ENCODE measurements around the gene AQP12B.
"Not testable (repeated sequence)": the region's sequence is repeated elsewhere in the genome, so short reads cannot be mapped to it uniquely, and the experiment has no call there.

The AQP12B gene

DNA sequence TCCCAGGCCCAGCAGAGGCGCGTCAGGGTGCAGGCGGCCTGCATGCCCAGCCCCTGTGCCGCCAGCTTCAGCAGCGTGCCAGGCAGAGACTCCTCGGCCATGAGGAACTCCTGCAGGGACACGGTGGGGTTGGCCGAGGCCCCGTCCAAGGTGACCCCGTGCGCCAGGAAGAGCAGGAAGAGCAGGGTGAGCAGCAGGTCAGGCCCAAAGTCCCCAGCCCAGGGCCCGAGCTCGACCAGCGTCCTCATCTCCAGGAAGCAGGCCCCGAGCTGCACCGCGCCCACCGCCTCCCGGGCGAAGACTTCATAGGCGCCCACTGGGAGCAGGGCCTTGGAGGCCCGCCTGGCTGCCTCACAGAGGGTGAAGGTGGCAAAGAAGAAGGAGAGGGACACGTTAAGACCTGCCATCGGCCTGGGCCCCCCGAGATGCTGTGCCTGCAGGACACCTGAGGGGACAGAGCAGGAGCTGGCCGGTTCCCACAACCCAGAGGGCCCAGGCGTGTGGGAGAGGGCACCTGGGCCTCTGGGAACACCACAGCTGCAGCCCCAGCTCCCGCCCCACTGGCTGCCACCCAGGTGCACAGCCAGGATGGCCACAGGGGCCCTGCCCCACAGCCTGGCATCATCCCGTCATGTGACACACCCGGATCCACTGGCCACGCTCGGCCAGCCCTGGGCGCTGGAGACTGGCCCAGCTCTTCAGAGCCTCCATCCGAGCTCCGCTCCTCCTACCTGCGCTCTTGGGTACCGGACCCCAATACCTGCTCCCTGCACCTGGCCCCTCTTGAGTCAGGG is at the start of gene AQP12B:
Gene AQP12B, minus strand, starts transcription at position 455 of the 794 bp plus-strand sequence. Its CDS starts 48 bp downstream, at position 407.
- in situ Hi-C loops (cut with HindIII; ENCODE audit: low pct_unique_long_range_greater_than_20kb, low sequenced_read_pairs); DNase-seq (ENCODE audit: low read depth in 1 of 2, low spot score in 1 of 2): not testable (repeated sequence)

- in situ Hi-C loops (cut with HindIII; ENCODE audit: low pct_unique_long_range_greater_than_20kb, low sequenced_read_pairs): no loop called here
- DNase-seq (ENCODE audit: low read depth in 1 of 2, low spot score in 1 of 2): no peak
- TF ChIP-seq JUND (IDR thresholded peaks at IDR 0.05; ENCODE audit: low read depth): no peak
These were observed 49.5 kb upstream of the AQP12B start for GRCh38 chr2:240732184-240732583.

DNA sequence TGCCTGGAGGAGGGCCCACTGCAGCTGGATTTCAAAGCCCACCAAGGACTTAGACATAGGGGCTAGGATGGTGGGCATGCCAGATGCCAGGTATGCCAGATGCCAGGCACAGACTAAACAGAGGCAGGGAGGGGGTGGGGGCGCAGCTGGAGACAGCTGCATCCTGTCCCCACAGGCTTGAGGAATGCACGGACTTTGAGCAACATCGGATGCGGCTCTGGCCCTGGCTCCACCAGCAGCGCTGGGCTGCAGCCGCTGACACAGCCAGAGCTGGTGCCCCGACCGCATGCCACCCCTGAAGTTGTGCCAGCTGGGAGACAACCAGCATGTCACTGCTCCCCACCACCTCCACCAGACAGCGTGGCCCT is 48.5 kb upstream of the AQP12B start:
- in situ Hi-C loops (cut with HindIII; ENCODE audit: low pct_unique_long_range_greater_than_20kb, low sequenced_read_pairs): no loop called here
- TF ChIP-seq JUND (IDR thresholded peaks at IDR 0.05; ENCODE audit: low read depth): no peak
- DNase-seq (ENCODE audit: low read depth in 1 of 2, low spot score in 1 of 2): no peak

DNA sequence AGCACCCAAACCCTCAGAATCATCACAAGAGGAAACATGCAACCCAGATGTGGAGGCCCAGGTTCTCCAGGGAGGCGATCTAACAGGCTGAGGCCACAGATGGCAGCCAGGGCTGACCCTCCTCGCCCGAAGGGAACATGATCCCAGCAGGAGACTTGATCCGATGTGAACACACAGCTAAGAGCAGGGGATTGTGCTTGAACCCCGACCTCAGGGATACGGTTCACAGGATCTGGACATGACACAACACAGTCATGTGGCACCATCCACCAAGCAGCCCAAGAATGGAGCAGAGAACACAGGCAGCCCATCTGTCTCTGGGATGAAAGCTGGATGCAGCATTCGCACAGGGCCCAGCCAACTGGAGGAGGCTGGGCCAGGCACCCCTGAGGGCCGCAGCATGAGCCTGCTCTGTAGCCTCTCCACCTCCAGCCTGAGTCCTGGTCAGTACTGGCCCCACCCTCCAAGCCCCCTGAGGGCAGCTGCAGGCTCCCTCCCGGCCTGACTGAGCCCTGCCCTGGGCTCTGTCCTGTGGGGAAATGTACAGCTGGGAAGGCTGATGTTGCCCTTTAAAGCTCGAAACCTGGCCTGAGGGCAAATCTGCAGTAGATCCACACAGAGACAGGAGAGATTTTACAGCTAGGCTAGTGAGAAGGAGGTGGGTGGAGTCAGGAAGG is 48.0 kb upstream of the AQP12B start:
- in situ Hi-C loops (cut with HindIII; ENCODE audit: low pct_unique_long_range_greater_than_20kb, low sequenced_read_pairs): no loop called here
- no peak for DNase-seq (ENCODE audit: low read depth in 1 of 2, low spot score in 1 of 2)
- TF ChIP-seq JUND (IDR thresholded peaks at IDR 0.05; ENCODE audit: low read depth): no peak

DNA sequence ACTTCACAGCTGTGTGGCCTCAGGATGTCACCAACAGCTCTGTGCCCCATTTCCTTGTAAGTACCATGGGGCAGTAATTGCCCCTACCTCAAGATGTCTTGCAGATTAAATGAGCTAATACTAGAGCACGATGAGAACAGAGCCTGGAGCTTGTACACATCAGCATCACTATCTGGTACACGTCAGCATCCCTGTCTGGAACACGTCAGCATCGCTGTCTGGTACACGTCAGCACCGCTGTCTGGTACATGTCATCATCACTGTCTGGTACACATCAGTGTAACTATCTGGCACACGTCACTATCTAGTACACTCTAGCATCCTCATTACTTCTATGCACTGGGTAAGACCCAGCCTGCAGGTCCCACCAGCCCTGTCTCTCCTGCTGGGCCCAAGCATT is 46.1 kb upstream of the AQP12B start:
- in situ Hi-C loops (cut with HindIII; ENCODE audit: low pct_unique_long_range_greater_than_20kb, low sequenced_read_pairs): no loop called here
- DNase-seq (ENCODE audit: low read depth in 1 of 2, low spot score in 1 of 2): no peak
- no peak for TF ChIP-seq JUND (IDR thresholded peaks at IDR 0.05; ENCODE audit: low read depth)

- DNase-seq (ENCODE audit: low read depth in 1 of 2, low spot score in 1 of 2): no peak
- in situ Hi-C loops (cut with HindIII; ENCODE audit: low pct_unique_long_range_greater_than_20kb, low sequenced_read_pairs): no loop called here
- no peak for TF ChIP-seq JUND (IDR thresholded peaks at IDR 0.05; ENCODE audit: low read depth)
These were observed 45.7 kb upstream of the AQP12B start for GRCh38 chr2:240728361-240728760.

GRCh38 chr2:240727913-240728312 is 45.2 kb upstream of the AQP12B start:
- in situ Hi-C loops (cut with HindIII; ENCODE audit: low pct_unique_long_range_greater_than_20kb, low sequenced_read_pairs): no loop called here
- DNase-seq (ENCODE audit: low read depth in 1 of 2, low spot score in 1 of 2): no peak
- no peak for TF ChIP-seq JUND (IDR thresholded peaks at IDR 0.05; ENCODE audit: low read depth)

GRCh38 chr2:240727439-240727838 is 44.8 kb upstream of the AQP12B start:
- in situ Hi-C loops (cut with HindIII; ENCODE audit: low pct_unique_long_range_greater_than_20kb, low sequenced_read_pairs): no loop called here
- no peak for DNase-seq (ENCODE audit: low read depth in 1 of 2, low spot score in 1 of 2)
- TF ChIP-seq JUND (IDR thresholded peaks at IDR 0.05; ENCODE audit: low read depth): no peak

- in situ Hi-C loops (cut with HindIII; ENCODE audit: low pct_unique_long_range_greater_than_20kb, low sequenced_read_pairs): no loop called here
- no peak for TF ChIP-seq JUND (IDR thresholded peaks at IDR 0.05; ENCODE audit: low read depth)
- no peak for DNase-seq (ENCODE audit: low read depth in 1 of 2, low spot score in 1 of 2)
These were observed 44.2 kb upstream of the AQP12B start for GRCh38 chr2:240726876-240727275.

DNA sequence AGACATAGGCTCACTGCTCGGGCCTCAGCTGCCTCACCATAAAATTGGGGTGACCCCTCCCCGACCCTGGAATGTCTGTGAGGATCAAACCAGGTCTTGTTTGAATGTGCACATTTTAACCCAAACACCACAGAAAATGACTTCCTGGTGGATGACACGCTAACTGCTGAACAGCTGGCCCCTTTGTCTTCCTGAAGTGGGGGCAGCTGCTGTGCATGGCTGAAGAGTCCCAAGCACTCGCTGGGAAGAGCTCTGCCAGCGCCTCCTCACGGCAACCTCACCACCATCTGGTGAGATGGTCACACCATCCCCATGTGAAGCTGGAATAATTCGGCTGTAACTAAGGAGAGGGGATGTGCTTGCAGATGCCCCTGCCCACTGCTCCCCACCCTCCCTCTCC is 43.0 kb upstream of the AQP12B start:
- TF ChIP-seq JUND (IDR thresholded peaks at IDR 0.05; ENCODE audit: low read depth): no peak
- DNase-seq (ENCODE audit: low read depth in 1 of 2, low spot score in 1 of 2): no peak
- in situ Hi-C loops (cut with HindIII; ENCODE audit: low pct_unique_long_range_greater_than_20kb, low sequenced_read_pairs): no loop called here

GRCh38 chr2:240725266-240725665 is 42.6 kb upstream of the AQP12B start:
- in situ Hi-C loops (cut with HindIII; ENCODE audit: low pct_unique_long_range_greater_than_20kb, low sequenced_read_pairs): no loop called here
- no peak for DNase-seq (ENCODE audit: low read depth in 1 of 2, low spot score in 1 of 2)
- no peak for TF ChIP-seq JUND (IDR thresholded peaks at IDR 0.05; ENCODE audit: low read depth)

DNA sequence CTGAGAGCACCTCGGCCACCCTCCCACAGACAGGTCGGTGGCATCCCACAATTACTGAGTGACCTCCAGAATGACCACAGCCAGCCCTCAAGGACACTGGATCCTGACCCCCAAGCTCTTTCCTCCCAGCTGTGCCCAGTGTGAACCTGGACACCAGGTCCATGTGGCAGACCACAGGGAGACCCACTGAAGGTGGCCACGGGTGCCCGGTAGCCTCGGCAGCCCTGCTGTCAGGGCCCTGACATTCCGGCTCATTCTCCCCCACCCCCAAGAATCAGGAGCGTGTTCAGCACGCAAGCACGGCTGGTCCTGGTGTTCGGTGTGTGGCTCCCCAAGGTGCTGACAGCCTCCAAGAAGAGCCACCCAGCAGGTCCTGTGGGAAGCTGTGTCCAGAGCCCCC is 41.7 kb upstream of the AQP12B start:
- no peak for DNase-seq (ENCODE audit: low read depth in 1 of 2, low spot score in 1 of 2)
- in situ Hi-C loops (cut with HindIII; ENCODE audit: low pct_unique_long_range_greater_than_20kb, low sequenced_read_pairs): no loop called here
- no peak for TF ChIP-seq JUND (IDR thresholded peaks at IDR 0.05; ENCODE audit: low read depth)

DNA sequence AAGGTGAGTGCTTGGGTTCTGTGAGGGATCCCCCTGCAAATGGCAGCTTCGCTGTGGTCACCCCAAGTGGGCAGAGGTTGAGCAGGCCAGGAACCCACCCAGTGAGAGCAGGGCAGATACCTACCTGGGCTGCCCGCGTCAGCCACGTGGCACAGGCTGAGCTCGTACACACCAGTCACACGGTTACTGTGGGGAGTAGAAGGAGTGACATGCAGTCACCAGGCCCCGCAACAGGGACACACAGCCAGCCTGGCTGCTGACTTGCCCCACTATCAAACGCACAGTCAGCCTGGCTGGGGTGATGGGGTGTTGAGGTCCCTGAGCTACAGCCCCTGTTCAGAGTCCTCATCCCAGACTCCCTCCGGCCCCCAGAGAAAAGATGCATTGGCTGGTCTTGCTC is 41.2 kb upstream of the AQP12B start:
- DNase-seq (ENCODE audit: low read depth in 1 of 2, low spot score in 1 of 2): no peak
- in situ Hi-C loops (cut with HindIII; ENCODE audit: low pct_unique_long_range_greater_than_20kb, low sequenced_read_pairs): no loop called here
- TF ChIP-seq JUND (IDR thresholded peaks at IDR 0.05; ENCODE audit: low read depth): no peak
